Activated CD8-positive, alpha-beta memory T cell treated with anti-CD3 and anti-CD28 coated beads, Interleukin-2, amount 50 U/mL, for 48 hours (primary cell): ENCODE results near the gene DENND2D.

Experiments
- DNase-seq: peaks from one replicate; pipeline ENCODE4 v3.0.0-alpha.2; 2020

DENND2D gene

GRCh38 chr1:111199881-111200801 lies at the start of gene DENND2D:
Gene DENND2D (minus strand): TSS chr1:111200646. CDS start chr1:111200459, 187 bp downstream.
- DNase-seq = peak; percentile 80

GRCh38 chr1:111249960-111250359 lies 49.5 kb upstream of the DENND2D start:
- no peak for DNase-seq

- DNase-seq = no peak
Observed at GRCh38 chr1:111247125-111247838, 46.8 kb upstream of the DENND2D start.

GRCh38 chr1:111242805-111243523 lies 42.5 kb upstream of the DENND2D start:
- no peak for DNase-seq

- no peak for DNase-seq
Observed at GRCh38 chr1:111241797-111242196, 41.4 kb upstream of the DENND2D start.

DNA sequence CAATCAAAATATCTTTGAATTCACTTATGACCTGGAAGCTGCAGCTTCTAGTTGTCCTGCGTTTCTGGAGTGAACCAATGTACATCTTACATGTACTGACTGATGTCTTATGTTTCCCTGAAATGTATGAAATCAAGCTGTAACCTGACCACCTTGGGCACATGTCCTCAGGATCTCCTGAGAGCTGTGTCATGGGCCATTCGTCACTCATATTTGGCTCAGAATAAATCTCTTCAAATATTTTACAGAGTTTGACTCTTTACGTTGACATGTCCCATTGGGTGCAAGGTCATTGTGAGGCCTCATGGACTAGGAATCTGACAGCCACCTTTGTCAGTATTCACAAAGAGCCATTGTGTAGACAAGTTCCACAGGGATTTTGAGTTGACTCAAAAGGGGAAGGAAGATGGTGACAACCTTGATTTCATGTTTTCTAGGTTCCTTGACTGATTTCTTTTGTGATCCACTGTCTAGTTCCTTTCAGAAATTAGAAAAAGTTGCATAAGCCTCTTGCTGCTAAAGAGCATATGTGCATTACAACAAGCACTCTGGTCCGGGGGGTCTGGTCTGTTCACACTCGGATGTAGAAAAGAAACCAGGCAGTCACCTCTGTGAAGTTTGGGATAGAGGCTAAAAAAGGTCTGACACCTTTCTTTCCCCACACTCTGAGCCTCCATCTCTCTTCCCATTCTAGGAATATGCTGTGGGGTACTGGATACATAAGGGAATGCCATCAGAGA lies 37.8 kb upstream of the DENND2D start:
- no peak for DNase-seq

GRCh38 chr1:111236806-111237205 lies 36.4 kb upstream of the DENND2D start:
- no peak for DNase-seq

GRCh38 chr1:111236379-111236778 lies 35.9 kb upstream of the DENND2D start:
- DNase-seq = no peak

DNA sequence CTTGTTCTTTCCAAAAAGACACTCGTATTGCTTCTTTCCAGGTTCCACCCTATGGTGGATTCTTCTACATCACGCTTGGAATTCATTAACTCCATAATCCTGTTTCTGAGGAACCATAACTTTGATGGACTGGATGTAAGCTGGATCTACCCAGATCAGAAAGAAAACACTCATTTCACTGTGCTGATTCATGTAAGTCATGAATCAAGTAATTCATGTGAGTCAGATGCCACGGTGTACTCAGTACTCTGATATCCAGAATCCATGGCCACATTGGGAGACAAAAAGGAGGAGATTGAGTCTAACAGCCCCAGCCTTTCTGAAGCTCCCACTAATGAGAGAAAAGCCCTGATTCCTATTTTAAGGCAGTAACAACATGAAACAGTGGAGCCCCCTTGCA lies 34.4 kb upstream of the DENND2D start:
- no peak for DNase-seq

DNA sequence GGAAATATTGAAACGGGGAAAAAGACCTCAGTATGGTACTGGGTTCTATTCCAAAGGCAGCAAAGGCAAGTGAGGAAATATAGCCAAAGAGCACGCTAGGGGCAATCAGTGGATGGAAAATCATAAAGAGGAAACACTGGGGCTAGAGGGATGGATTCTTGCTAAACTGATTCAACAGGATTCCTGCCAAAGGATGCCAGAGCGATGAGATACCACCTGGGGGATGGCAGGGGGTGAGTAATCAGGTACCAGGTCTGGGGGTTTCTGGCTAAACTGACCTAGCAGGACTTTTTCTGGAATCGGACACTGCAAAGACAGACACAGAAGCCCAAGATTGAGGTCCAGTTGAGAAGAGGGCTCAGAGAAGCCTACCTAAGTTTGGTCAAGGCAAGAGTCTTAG lies 33.8 kb upstream of the DENND2D start:
- DNase-seq = no peak

- DNase-seq = no peak
Observed at GRCh38 chr1:111232134-111232533, 31.7 kb upstream of the DENND2D start.

GRCh38 chr1:111228748-111229126 lies 28.3 kb upstream of the DENND2D start:
- DNase-seq = no peak

DNA sequence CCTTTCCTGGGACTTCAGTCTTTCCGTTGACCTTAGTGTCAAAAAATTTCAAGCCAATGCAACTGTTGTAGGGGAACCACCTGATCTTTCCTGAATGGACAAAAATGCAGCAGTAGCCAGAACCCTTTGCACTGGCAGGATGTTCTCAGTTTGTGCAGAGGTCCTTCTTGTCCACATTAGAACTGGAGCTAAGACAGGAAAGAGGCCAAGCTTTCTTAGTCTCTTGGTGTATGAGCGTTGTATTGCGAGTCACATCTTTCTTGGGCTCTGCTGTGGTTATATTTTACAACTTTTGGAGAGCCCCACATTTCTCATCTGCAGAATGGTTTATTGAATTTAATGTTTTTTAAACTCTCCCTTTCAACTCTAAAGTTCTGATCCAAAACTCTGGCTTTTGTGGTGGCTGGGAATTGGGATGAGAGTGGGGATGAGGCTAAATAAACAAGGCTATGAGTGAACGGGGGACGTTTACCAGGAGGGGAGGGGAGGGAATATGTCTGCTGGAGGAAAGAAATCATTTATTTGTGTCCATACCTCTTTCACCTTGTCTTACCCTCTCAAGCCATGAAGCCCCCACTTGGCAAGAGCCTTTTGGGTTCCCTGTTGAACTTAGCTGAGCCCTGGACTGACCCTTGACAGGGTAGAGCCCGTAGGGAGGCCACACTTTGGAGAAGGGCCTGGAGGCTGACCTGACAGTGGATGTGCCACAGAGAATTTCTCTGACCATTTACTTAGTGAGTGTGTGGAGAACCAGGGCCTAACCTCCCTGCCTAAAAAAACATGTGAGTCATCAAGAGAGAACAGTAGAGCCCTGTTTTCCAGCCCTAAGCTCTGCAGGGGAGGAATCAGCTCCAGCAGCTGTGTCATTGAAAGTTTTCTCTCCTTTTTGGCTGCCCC lies 27.7 kb upstream of the DENND2D start:
- no peak for DNase-seq

- DNase-seq = no peak
Observed at GRCh38 chr1:111227434-111227833, 27.0 kb upstream of the DENND2D start, which contains the start of gene CHI3L2. Gene CHI3L2 (plus strand): TSS chr1:111227713. CDS start chr1:111227730, 17 bp downstream.

DNA sequence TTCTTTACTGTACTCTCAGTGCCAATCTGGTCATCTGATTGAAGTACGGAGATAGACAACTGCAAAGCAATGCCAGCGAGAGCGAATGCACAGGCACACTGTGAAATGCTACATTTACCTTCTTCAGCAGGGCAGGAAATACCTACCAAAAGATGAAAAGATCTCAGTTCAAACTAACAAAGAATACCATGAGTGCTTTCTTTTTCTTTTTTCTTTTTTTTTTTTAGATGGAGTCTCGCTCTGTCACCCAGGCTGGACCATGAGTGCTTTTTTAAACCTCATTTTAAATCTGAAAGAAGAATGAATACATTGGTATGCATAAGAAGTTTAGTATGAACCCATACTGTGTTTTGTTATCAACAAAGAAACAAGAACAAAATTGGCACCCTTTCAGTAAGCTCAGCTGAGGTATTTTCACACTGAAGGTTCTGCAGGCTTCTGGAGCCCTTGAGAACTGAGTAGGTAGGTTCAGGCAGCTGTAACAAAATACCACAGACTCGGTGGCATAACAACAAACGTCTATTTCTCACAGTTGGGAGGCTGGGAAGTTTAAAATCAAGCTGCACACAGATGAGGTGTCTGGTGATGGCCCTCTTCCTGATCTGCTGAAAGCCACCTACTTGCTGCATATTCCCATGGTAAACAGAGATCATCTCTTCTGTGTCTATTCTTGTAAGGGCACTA lies 25.4 kb upstream of the DENND2D start:
- DNase-seq = no peak

GRCh38 chr1:111225091-111225490 lies 24.6 kb upstream of the DENND2D start:
- DNase-seq = no peak

DNA sequence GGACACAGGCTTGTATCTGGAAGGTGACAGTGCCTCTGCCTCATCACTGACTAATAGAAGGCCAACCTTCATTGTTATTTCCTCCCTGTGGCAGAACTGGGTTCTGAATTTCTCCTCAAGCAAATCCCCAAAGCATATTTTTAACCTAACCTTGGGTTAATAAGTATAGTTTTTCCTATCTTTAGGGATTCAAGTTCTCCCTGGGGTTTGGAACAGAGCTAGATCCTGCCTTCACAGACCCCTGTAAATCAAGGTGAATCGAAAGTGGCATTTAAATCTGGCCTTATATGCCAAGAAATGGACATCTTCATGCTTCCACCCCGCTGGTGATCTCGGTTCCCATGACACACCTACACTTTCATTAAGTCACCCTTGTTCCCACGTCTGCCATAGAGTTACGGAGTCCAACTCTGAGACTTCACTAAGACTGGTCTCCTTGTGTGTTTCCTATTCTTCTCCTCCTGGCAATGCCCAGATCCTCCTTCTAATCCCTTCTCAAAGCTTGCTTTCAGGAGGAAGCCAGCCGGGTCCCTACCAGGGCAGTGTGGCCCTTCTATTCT lies 22.8 kb upstream of the DENND2D start:
- no peak for DNase-seq

- DNase-seq = peak; percentile 89
Observed at GRCh38 chr1:111222308-111223125, 22.1 kb upstream of the DENND2D start.

- DNase-seq = peak; percentile 66
Observed at GRCh38 chr1:111221633-111222291, 21.3 kb upstream of the DENND2D start.
